ENCODE measurements around the gene EYA2.

GRCh38 chr20:46960536-46960935 lies 65.9 kb downstream of the EYA2 start:
- TF ChIP-seq CTCF (IDR thresholded peaks at IDR 0.05; ENCODE audit: extremely low read depth in 1 of 2, insufficient read depth in 1 of 2, low read depth in 1 of 2, low read length in 2 of 2) = no peak
- no peak for TF ChIP-seq POLR2A (IDR thresholded peaks at IDR 0.05; ENCODE audit: low read depth, low read length)

All from endothelial cell of umbilical vein (primary cell).